ENCODE results near the gene RET.

DNA sequence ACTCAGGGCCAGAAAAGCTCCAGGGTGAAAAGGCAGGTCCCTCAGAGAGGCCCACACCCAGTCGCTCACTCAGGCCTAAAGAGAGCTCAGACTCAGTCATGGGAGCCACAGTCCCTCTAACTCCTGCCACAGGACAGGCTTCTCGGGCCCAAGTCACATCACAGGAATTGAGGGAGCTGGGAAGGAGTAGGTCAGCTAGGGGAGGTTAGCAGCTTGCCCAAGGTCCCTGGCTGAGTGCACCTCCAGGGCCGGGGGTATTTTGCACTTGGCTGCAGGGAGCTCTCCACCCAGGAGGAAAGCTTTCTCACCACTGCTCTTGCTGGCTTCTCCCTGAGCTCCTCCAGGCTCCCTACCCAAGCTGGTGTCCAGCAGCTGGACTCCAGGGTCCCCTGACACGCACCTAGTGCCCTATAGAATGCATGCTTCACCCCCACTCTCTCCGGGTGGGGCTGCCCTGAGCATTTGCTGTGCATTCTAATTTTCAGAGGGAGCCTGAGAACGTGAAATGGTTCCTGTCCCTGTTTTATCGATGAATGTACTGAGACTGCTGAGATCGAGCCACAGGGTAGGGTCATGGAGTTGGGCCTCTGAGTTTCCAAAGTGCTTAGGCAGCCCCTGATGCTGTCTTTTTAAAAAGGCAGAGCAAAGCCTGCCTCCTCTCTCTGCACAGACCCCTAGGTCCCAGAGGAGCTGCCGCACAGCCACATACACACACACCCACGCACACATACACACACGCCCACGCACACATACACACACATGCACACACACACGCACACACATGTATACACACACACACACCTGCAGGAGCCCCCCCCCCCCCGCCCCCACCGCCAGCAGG is 37.9 kb upstream of the RET start:
- TF ChIP-seq CTCF (IDR thresholded peaks at IDR 0.05) (no peak), POLR2A (IDR thresholded peaks at IDR 0.05) (no peak), EP300 (IDR thresholded peaks at IDR 0.05) (no peak)

All from tibial nerve (tissue), 4 donors.